ENCODE results near the gene ASB3.
"Not testable (repeated sequence)": the region's sequence is repeated elsewhere in the genome, so short reads cannot be mapped to it uniquely, and the experiment has no call there.

The ASB3 gene

DNA sequence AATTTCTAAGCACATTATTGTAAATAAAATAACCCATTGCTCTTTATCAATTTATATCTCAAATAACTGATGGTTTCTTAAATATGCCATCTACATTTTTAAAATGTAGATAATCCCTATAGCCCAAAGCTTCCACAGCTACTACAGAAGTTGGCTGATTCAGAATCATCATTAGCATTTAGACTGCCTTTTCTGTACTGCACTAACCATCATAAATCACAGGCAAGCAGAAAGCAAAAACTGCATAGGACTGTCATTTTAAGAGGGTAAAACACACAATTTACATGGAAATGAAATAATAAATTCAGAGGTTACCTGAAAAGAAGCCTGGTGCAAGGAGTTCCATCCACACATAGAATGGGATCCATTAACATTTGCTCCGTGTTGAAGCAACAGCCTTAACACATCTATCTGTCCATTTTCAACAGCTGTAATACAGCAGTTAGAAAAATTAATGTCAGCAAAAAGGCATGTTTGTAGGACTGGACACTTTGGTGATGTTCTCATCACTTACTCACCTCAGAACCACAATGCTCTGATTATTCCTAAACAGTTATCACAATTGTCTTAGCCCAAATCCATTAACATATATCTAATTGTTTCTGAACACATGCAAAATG is 57.5 kb downstream of the ASB3 start:
- no peak overlapping the region for H3K27ac ChIP-seq
- TF ChIP-seq, protein P1, sequence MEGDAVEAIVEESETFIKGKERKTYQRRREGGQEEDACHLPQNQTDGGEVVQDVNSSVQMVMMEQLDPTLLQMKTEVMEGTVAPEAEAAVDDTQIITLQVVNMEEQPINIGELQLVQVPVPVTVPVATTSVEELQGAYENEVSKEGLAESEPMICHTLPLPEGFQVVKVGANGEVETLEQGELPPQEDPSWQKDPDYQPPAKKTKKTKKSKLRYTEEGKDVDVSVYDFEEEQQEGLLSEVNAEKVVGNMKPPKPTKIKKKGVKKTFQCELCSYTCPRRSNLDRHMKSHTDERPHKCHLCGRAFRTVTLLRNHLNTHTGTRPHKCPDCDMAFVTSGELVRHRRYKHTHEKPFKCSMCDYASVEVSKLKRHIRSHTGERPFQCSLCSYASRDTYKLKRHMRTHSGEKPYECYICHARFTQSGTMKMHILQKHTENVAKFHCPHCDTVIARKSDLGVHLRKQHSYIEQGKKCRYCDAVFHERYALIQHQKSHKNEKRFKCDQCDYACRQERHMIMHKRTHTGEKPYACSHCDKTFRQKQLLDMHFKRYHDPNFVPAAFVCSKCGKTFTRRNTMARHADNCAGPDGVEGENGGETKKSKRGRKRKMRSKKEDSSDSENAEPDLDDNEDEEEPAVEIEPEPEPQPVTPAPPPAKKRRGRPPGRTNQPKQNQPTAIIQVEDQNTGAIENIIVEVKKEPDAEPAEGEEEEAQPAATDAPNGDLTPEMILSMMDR (conservative IDR thresholded peaks at IDR 0.05) = no peak

DNA sequence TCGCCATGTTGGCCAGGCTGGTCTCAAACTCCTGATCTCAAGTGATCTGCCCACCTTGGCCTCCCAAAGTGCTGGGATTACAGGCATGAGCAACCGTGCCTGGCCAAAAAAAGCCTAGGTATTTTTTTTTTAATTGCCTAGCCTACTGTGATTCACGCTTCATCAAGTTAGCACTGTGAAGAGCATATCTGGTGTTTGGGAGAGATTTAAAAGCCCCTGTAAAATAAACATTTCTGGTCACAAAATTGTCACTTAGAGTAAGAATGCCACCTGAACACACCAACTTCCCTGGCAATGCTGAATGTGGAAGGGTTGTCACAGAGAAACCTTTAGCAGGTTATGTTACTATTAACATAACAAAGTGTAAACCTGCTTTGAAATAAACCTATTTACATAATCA is 58.8 kb downstream of the ASB3 start:
- no peak overlapping the region for H3K27ac ChIP-seq
- TF ChIP-seq, protein P1 (conservative IDR thresholded peaks at IDR 0.05) = no peak

GRCh38 chr2:53725662-53726061 is 61.1 kb downstream of the ASB3 start:
- no peak overlapping the region for H3K27ac ChIP-seq
- TF ChIP-seq, protein P1 (conservative IDR thresholded peaks at IDR 0.05) = no peak

DNA sequence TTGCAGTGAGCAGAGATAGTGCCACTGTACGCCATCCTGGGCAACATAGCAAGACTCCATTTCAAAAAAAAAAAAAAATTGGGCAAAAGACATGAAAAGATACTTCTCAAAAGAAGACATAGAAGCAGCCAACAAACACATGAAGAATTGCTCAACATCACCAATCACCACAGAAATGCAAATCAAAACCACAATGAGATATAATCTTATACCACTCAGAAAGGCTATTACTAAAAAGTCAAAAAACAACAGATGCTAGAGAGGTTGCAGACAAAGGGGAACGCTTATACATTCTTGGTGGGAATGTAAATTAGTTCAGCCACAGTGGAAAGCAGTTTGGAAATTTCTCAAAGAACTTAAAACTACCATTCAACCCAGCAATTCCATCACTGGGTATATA is 62.2 kb downstream of the ASB3 start:
- TF ChIP-seq, protein P1 (conservative IDR thresholded peaks at IDR 0.05) = no peak
- no peak overlapping the region for H3K27ac ChIP-seq

DNA sequence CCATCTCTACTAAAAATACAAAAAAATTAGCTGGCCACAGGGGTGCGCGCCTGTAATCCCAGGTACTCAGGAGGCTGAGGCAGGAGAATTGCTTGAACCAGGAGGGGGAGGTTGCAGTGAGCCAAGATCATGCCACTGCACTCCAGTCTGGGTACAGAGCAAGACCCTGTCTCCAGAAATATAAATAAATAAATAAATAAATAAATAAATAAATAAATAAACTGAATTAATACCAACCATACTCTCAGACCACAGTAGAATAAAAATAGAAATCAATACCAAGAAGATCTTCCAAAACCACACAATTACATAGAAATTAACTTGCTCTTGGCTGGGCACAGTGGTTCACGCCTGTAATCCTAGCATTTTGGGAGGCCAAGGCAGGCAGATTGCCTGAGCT is 65.8 kb downstream of the ASB3 start:
- H3K27ac ChIP-seq = not testable (repeated sequence)

DNA sequence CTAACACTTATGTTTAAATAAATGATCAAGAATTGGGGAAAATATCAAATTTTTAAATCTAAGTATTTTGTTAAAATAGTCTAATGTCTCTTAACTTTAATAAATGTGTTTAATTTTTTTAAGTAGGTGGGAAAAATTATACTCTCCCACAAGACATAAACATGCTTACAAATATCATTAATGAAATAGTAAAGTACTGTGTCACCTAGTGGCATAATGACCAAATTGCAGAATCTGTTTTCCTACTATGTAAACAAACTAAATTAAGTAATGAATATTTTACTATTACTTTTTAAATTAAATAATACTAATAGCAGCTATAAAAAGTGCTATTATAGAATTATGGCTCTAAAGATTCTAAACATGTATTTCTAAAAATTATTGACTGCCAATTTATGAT is 71.2 kb downstream of the ASB3 start:
- no peak overlapping the region for H3K27ac ChIP-seq
- TF ChIP-seq, protein P1 (conservative IDR thresholded peaks at IDR 0.05) = peak; percentile 72

DNA sequence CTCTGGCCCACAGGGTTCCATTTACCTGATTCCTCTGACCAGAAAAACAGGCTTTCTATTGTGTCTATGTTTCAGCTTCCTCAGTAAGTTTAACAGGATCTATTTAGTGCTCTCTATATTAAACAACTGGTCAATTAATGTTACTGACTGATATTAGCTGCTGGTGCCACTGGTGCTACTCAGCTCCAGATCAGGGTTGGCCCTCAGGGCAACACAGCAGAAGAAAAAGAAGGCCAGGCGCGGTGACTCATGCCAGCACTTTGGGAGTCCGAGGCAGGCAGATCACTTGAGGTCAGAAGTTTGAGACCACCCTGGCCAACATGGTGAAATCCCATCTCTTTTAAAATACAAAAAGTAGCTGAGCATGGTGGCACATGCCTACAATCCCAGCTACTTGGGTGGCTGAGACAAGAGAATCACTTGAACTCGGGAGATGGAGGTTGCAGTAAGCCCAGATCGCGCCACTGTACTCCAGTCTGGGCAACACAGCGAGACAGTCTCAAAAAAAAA is 75.4 kb downstream of the ASB3 start:
- TF ChIP-seq, protein P1 (conservative IDR thresholded peaks at IDR 0.05) = no peak

DNA sequence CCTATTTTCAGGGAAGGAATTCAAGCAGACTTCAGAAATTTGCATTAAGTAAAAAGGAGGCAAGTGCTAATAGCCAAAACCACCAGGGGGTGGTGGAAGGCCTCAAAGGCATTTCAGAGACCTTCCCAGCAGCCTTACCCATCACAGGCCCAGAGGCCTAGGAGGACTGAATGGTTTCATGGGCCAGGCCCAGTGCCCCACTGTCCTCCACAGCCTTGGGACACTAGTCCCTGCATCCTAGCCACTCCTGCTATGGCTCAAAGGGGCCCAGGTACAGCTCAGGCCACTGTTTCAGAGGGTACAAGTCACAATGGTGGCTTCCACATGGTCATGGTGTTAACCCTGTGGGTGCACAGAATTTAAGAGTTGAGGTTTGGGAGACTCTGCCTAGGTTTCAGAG is 77.8 kb downstream of the ASB3 start:
- TF ChIP-seq, protein P1 (conservative IDR thresholded peaks at IDR 0.05) = no peak
- H3K27ac ChIP-seq = no peak overlapping the region

More for the DNA sequence above, 75.4 kb downstream of the ASB3 start:
- H3K27ac ChIP-seq = no peak overlapping the region
